Activated T-cell treated with anti-CD3 and anti-CD28 coated beads, Interleukin-2, amount 50 U/mL, for 48 hours (primary cell): ENCODE measurements around the gene GARNL3.

Experiments used
- DNase-seq, 2 experiments: peaks; one replicate each; pipeline ENCODE4 v3.0.0-alpha.2; 2020

GARNL3 gene

DNA sequence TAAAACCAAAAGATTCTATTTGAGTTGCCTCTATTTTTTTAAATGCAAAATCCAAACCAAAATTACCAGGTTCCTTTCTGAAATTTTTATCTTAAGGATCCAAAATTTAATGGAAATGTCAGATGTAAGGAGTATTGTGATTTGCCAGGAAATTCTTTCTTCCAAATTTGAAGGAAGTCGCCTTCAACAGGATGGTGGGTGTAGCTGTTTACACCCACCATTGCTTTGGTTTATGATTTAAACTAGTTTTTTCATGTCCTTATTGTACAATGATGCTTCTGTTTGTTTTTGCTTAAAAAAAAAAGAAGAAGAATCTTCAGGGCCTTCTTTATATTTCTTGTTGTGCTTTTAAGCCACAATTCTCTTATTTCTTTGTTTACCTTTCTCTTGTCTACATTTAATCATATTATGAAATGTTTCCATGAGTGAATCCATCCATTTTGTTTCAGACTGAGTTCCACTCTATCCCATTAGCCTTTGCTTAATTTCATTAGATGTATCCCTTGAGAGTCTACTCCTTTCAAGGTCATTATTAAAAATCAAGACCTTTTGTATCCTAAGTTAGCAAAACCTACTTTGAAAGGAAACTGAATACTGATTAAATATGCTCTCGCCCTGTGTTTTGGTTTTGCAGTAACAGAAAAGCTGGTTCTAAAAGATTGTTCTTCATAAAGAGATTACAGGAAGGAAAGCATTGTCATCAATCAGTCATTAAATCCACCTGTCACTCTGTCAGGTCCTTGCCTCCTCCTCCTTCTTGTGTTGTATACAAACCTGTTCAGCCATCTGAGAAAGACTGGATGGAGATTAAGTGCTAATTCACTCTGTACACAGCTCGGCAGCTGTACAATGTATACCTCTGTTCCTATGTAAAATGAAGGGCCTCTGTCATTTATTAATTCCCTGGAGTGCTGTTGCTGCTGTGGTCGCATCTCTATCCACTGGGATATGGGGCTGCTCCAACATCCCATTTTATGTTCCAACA, 86.9 kb downstream of the GARNL3 start:
- DNase-seq, result no peak

DNA sequence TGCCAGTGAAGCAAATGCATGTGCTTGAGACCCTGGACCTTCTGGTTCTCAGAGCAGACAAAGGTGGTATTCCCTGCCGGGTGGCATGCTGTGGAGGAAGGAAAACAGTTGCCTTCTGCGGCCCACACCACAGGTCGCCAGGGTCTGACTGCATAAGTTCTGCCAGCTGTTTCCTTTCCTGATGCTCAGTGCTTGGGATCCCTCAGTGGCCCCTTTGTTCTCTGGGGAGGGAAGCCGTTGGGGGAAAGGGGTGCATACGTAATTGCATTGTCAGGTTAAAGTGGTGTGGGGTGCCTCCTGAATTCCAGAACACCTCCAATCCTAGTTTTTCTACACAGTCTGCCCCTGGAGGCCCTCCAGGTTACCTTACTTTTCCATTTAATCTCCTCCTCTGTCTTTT, 89.3 kb downstream of the GARNL3 start:
- DNase-seq, result no peak

DNA sequence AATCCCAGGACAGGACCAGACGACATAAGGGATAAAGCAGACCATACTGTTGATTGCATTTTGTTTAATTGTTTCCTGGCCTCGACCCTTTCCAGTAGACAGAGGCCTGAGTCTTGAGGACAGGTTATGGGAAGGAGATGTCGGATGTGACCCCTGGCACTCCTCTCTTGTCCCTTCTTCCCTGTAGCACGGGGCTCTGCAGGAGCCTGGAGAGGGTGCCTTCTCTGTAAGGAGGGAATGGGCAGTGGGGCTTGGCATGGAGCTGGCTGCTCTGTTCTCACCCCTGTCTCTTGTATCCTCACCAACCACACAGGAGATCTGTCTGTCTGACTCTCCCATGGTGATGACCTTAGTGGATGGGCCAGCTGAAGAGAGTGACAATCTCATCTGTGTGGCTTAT, 92.3 kb downstream of the GARNL3 start:
- DNase-seq, result no peak

DNA sequence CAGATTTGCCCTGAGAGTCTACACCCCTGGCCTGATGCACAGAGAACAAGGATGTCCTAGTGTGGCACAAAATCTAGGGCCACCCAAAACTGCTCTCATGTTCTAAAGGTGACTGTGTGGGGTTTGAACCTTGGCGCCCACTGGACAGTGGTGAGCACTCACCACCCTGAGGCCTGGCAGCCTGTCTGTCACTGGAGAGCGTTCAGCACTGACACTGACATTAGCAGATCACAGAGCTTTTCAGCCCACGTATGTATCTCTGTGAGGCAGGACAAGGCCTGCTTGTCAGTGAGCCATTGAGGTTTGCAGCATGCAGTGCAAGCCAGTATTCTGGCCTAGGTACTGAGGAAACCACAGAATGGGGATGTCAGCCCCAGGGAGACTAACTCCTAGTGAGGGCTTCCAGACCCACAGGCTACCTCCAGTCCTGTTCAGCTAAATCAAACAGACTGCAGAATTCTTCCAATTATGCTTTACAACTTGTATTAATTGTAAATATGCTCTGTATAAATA, 93.5 kb downstream of the GARNL3 start:
- no peak for DNase-seq

DNA sequence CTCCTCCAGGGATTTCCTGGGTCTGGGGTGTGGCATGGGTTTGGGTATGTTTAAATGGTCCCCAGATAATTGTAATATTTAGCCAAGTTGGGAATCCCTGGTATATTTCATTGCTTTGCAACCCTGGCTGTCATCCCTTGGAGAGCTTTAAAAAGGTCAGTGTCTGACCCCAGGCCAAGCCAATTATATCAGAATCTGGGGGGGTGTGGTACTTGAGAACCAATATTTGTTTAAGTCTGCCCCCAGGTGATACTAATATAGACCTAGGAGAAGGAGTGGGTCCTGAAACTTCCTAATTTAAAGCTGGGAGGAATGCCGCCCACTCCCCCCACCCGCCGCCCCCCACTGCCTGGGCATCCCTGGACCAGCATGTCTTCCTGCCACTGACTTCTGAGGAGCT, 94.2 kb downstream of the GARNL3 start:
- no peak for DNase-seq

DNA sequence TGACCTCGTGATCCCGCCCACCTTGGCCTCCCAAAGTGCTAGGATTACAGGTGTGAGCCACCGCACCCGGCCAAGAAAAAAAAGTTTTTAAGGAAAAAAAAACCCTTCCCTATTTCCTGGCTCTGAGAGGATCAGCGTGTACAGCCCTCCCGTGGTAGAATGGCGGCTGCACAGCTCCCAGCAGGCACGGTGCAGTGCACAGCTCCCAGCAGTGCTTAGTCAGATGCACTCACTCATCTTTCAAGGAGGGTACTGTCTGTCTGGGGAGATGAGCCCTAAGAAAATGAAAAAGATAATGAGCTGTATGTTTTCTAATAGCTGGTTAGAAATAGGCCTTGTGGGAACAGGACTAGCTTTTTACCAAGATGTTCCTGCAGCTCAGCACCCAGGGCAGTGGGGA, 95.7 kb downstream of the GARNL3 start:
- DNase-seq, result no peak

DNA sequence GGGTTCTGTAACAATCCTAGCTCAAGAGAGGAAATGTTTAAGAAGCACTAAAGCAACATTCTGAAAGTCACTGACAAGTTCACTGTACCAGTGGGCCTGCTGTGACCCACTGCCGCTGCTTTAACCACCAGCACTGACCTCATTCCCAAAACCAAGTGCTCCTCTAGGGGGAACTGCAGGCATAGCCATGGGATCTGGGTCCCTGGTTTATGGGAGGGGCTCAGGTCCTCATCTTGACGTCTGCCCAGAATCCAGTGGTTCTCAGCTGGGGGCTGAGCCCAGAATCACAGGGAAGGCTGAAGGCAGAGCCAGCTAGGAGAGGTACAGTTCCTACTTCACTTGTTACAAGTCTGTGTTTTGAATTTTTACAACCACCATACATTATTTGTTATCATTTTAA, 96.3 kb downstream of the GARNL3 start:
- DNase-seq, result no peak

DNA sequence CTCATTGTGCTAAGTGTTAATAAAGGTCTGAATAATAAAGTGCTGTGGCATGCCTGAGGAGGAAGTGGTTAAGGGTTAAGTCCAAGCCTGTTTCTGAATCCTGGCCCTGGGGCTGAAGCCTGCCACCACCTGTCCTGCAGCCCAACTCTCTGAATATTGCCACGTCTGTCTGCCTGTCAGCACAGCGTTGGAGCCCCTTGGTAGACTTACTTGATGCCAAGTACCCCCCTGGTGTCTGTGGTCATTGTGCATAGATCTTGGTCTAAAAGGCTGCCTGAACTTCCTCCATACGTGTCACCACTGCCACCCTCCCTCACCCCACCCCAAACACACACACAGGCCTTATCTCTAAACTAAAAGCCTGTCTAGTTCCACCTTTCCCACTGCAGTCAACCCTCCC, 97.0 kb downstream of the GARNL3 start:
- no peak for DNase-seq

DNA sequence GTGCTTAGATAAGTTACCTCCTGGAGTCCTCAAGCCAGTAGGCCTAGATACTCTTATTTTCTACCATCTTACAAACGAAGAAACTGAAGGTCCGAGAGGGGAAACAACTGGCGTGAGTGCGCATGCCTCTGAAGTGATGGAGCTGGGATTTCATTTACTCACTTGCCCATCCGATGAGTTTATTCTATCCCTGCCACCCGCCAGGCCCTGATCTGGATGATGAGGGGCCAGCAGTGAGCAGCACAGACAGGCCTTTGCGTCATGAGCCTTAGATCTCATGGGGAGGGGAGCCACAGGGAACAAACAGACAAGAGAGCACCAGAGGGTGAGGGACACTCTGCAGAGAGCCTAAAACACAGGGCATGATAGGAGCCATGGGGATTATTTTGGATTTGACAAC, 98.3 kb downstream of the GARNL3 start:
- no peak for DNase-seq

DNA sequence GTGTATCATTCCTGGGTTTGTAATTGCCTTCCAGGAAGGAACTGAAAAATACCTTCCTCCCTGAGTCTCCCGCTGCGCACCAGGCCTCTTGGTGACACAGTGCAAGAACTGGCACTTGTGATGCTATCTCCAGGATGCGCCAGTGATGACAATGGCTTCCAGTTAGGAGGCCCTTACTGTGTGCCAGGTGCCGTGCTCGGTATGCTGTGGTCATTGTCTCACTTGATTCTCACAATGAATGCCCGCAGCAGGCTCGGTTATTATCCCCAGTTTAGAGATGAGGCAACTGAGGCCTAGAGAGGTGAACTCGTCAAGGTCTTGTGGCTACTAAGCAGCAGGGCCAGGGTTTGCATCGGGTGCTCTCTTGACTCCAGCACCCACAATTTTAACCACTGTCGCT, 100.9 kb downstream of the GARNL3 start:
- no peak for DNase-seq

DNA sequence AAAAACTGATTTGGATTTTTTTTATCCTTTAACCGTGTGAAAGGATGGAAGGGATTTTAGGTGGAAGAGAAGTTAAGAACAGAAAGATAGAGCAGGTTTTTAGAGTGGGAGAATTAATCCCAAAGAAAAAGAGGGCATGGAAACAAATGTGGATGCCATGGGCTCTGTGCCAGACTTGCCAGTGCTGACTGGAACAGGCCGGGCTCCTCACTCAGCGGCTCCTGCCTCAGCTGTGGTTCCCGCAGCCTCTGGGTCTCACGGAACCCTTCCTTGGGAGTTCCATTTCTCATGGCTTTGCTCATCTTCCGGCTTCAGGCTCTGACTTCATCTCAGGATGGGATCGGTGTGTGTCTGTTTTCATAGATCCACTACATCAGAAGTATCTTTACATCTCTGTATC, 102.0 kb downstream of the GARNL3 start:
- DNase-seq, result no peak

DNA sequence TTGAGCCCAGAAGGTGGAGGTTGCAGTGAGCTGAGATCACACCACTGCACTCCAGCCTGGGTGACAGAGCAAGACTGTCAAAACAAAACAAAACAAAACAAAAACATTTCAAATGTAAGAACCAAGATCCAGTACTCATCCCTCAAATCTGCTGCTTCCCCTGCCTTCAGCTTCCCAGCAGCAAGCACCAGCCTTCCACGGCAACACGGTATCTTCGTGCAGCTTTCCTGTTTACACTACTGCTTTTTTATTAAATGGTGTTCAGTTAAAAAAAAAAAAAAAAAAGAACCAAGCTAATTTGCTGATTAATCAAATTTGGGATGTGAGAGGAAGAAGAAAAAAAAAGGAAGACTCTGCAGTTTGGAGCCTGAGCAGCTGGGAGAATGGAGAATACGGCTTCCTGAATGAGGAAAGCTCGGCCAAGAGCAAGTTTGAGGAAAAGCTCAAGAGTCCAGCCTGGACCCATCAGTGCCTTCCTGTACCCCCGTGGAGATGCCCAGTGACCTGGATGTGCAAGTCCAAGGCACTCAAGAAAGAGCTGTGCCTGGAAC, 104.4 kb downstream of the GARNL3 start:
- DNase-seq, result no peak

DNA sequence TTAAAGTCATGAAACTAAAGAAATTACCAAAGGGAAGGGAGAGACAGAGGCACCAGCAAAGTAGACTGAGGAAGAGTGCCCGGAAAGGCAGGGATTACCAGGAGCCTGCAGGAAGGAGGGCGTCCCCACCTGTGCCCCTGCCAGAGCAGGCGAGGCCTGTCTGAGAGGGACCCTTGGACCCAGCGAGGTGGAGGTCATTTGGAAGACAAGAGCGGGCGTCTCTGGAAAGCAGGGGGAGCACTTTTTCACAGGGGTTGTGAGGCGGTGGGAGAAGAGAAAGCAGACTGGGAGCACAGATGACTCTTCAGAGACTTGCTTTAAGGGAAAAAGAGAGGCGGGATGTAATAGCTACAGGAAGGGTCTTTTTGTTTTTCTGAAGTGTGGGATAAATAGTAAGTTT, 104.9 kb downstream of the GARNL3 start:
- no peak for DNase-seq

DNA sequence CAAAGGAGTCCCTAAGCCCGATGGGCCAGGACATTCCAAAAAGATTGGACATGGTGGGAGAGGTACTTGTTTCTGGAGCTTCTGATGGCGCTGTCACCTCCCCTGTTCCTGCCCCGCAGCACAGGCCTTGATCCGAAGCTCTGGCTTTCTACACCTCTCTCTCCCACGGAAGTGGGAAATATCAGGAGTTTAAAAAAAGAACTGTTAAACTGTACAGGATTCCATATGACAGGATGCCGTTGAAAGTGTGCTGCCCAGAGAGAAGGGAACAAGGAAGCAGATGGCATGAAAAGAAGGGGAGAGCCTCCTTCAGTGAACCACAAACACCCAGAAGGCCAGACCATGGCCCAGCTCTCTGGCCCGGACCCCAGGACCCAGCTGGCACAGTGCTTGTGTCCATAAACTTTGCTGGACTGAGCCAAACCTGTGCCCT, 105.6 kb downstream of the GARNL3 start:
- DNase-seq, result no peak

DNA sequence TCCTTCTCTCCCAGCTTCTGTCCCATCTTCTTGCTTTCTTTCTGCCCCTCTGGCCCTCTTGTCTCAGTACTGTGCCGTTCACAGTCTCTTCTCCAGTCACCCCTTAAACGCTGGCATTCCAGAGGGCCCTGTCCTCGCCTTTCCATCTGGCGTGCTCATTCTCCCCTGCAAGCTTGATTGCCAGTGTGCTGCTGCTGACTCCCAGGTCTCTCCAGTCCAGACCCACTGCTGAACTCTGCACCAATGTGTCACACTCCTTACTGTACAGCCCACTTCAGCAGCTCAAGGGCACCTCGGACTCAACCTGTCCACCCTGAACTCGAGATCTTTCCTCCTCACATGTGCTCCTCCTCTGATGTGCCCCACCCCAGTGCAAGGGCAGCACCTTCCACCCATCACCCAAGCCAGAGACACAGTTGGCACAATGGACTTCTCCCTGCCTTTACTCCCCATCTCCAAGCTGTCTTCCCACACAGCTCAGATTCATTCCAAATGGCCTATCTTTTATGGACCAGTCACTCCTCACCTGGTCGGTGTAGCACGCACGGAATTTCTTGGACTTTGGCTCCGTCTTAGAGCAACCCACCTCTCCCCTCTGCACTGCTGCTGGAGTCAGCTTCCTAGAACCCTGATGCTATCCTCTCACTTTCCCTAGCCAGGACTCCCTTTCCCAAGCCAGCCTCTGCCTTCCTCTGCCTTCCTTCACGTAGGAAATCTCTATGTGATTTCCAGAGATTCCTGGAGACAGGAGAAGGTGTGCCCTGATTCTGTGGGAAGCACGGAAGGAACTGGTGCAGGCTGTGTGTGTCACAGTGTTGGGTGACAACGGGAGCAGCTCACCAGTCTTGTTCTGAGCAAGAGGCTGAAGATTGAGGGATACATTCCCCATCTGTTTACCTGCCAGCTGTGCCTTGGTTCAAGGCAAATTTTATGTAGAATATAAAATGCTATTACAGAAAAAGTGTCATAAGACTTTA, 106.4 kb downstream of the GARNL3 start:
- no peak for DNase-seq

DNA sequence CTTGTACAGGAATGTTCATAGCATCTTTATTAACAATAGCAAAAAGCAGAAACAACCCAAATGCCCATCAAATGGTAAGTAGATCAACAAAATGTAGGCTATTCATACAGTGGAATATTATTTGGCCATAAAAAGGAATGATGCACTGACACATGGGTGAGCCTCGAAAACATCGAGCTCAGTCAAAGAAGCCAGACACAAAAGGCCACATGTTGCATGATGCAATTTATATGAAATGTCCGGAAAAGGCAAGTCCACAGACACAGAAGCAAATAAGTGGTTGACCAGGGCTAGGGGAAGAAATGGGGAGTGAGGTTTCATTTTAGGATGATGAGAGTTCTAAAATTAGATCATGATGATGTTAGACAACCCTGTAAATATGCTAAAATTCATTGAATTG, 115.9 kb downstream of the GARNL3 start:
- no peak for DNase-seq

DNA sequence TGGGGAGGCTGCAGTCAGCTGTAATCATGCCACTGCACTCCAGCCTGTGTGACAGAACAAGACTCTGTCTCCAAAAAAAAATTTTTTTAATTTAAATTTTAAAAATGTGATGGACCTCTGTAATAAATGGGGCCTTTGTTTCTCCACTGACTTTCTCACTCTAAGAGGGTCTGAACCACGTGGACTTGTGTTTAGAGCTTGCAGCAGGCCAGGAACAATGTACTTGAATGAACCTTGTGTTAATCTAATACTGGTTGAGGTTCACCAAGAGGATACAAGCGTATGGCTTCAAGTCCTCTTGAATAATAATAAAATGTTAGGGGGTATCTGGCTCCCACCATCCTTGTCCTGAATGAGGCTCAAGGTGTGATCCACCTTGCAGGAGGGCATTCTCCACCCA, 118.0 kb downstream of the GARNL3 start:
- no peak for DNase-seq

DNA sequence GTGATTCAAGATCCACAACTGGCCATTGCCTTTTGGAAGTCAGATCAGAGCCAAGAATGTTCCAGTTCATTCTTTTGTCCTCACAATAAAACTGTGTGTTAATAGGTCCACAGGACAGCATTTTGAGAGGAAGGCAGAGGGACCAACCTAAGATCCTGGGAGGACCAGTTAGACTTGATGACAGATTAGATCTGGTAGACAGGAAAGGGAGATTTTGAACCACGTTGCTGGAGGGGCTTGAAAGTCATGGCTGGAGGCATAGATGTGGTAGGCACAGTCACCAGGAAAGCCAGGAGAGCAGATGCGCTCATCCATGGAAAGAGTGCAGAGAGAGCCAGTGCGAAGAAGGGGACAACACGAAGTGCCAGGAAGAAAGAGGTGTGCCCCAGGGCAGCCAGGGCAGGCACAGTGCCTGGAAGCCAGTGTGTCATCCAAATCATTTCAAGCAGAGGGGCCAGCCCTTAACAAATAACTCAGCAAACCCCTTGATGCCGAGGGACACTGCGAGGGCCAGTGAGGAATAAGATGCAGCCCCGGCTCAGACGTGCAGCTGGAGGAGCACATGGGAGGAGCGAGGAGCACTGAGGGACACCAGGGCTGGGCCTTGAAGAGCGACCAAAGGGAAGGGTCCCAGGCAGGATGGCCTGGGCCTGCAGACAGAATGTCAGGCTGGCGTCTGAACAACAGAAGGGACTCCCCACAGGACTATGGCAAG, 119.6 kb downstream of the GARNL3 start:
- no peak for DNase-seq

DNA sequence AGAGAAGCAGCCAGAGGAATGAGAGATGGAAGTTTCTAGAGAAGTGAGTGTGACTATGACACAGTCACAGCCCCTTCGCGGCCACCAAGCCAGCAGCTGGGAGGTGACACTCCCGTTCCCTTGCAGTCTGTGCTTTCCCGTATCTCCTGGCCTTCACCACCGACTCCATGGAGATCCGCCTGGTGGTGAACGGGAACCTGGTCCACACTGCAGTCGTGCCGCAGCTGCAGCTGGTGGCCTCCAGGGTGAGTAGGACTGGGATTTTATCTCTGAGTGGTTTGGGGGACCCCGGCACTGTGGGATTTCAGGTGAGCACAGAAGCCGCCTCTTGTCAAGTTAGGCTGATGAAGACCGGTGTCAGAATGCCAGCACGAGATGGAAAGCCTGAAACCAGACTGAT, 120.3 kb downstream of the GARNL3 start:
- no peak for DNase-seq

DNA sequence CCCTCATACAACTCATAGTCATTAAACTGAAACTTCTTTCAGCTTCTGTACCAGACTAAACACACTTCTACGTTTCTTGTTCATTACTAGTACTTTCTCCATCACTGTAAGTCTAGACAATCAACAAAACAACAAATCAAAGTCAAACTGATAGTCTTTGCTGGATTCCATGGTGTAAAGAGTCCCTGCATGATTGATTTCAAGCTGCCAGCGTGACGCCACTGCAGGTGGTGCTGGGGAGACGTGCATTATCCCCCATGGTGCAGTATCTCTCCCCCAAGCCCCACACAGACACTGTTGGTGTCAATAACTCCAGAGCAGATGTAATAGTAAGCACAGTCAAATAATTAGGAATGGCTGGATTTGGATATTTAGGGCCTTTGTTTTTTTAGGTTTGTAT, 121.7 kb downstream of the GARNL3 start:
- DNase-seq, result no peak

DNA sequence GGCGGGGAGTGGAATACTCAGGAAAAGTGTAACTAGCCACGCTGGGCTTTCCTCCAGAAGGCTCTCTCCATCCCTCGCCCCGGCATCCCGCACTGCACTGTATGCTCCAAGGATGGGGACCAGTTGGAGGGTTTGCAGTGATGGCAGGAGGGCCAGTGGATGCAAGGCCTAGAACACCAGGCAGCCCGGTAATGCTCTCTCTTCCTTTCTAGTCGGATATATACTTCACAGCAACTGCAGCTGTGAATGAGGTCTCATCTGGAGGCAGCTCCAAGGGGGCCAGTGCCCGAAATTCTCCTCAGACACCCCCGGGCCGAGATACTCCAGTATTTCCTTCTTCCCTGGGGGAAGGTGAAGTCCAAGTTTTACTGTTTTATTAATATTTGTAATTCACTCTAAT, 122.4 kb downstream of the GARNL3 start:
- no peak for DNase-seq
